ENCODE data around the gene POTEH.
"Not testable (repeated sequence)": the region's sequence is repeated elsewhere in the genome, so short reads cannot be mapped to it uniquely, and the experiment has no call there.

The POTEH gene

DNA sequence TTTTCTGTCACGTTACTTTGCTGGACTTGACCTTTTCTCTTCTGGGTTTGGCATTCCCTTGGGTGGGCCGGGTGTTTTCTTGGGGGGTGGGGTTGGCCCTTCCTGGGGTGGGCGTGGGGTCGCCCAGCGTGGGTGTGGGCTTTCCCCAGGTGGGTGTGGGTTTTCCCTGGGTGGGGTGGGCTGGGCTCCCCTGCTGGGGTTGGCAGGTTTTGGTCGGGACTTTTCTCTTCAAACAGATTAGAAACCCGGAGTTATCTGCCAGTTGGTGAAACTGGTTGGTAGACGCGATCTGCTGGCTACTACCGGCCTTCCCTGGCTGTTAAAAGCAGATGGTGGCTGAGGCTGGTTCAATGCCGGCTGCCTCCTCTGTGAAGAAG, at the start of gene POTEH:
Gene POTEH, plus strand, starts transcription at position 278 of the 377 bp plus-strand sequence. Its CDS starts 52 bp downstream, at position 330.
- not testable (repeated sequence) for DNase-seq

DNA sequence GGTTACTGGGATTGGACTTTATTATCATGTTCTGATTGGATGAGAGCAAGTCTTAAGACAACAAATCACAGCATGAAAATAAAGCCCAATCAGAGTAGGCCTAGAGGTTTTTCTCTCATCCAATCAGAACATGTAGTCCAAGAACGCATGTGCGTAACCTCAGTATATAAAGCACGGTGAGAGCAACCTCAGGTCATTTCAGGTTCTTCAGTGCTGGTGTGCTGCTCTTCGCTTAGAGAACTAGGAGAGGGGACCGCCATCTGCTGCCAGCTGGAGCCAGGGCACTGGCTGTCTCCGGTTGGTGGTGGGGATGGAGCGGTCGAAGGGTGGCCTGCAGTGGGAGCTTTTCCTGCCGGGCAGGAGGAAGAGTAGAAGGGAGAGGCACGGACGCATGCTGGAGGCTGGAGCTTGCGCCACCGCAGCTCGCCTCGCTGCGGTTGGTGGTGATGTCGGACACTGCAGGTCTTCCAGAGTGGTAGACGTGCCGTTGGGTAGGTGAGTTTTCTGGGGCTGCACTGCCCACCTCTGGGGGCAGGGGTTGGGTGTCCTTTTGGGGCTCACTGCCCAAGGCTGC, 47.5 kb upstream of the POTEH start:
- DNase-seq = not testable (repeated sequence)

DNA sequence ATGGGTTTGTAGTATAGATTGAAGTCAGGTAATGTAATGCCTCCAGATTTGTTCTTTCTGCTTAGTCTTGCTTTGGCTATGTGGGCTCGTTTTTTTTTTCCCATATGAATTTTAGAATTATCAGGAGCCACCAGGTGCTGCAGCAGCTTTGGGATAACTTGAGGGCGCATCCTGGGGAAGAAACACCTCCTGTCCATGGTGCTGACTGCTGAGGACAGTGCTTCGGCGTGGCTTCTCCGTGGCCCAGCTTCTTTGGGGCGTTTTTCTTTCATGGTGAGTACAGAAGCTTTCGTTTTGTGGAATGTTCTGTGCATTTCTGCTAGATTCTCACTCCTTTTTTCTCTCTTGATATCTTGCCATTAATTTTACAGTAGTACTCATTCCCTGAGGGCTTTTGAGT, 37.9 kb upstream of the POTEH start:
- not testable (repeated sequence) for DNase-seq

DNA sequence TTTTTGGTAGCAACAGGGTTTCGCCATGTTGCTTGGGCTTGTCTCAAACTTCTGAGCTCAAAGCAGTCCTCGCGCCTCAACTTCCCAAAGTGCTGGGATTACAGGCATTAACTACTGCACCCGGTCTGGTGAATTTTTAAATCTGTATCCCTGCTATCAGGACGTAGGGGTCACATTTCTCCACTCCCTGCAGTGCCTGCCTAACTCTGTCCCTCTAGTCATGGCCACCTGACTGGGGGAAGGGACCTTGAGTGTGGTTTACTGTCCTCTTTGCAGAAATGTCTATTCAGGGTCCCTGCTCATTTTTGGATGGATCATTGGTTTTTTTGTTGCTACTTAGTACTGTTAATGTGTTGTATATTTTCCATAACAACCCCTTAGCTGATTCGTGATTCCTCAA, 37.1 kb upstream of the POTEH start:
- DNase-seq = not testable (repeated sequence)

DNA sequence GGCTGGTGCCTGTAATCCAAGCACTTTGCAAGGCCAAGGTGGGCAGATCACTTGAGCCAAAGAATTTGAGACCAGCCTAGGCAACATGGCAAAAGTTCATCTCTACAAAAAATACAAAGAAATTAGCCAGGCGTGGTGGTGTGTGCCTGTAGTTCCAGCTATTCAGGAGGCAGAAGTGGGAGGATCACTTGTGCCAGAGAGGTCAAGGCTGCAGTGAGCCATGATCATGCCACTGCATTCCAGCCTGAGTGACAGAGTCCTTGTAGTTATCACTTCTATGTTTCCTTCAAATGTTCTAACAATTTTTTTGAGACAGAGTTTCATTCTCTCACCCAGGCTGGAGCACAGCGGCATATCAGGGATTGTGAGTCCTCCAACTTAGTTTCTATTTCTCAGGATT, 36.6 kb upstream of the POTEH start:
- not testable (repeated sequence) for DNase-seq

DNA sequence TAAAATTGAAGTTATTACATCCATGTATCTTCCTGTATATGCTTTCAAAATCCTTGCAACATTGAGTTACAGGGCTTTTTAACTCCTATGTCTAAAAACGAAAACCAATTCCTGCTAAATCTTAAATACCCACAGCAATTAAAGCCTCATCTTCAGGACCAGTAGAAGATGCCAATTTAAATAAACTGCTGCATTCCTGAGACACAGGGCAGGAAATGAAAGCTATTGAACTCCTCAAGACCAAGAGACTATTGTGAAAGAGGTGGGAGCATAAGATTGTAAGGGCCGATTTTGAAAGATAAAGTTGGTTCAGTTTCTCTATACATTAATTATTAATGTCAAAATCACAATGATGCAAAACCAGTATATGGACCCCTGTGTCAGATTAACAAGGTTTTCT, 28.7 kb upstream of the POTEH start:
- not testable (repeated sequence) for DNase-seq

DNA sequence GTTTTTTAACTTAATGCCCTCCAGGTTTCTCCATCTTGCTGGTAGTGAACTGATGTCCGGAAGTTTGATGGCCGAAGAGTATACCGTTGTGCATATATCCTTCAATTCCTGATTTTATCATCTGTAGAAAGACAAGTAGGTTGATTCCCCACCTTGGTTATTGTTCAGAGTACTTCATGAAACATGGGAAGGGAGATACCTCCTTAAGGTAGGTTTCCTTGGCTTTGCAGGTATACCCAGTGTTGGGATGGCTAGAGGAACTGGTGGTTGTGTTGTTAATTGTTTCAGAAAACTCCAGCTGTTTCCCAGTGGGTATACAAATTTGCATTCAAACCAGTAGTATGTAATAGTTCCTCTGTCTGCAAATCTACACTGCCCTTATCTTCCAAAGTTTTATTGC, 25.1 kb upstream of the POTEH start:
- not testable (repeated sequence) for DNase-seq

DNA sequence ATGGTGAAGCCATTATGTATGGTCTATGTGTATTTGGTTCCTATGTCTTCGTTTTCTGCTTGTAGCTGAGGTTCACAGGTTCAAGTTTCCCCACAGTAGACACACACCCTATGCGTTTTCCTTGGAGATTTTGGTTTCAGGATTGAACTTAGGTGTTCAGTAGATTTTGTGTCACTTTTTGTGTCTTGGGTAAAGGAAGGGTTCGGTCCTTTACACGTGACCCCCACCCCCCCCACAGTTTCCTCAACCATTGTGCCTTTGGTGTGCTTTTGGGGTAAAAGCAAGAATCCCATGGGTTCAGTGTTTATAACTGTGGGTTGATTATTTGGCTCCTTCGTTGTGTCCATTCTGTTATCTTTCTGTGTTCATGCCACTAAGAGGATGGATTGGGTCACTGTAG, 24.3 kb upstream of the POTEH start:
- DNase-seq = not testable (repeated sequence)

DNA sequence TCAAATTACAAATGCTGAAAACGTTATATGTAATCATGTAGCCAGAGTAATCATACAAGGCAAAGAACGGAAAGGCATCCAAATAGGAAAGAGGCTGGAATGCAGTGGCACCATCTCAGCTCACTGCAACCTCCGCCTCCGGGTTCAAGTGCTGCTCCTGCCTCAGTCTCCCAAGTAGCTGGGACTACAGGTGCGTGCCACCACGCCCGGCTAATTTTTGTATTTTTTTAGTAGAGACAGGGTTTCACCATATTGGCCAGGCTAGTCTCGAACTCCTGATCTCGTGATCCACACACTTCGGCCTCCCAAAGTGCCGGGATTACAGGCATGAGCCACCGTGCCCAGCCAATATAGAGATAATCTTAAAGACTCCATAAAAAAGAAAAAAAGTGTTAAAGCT, 20.4 kb upstream of the POTEH start:
- not testable (repeated sequence) for DNase-seq

DNA sequence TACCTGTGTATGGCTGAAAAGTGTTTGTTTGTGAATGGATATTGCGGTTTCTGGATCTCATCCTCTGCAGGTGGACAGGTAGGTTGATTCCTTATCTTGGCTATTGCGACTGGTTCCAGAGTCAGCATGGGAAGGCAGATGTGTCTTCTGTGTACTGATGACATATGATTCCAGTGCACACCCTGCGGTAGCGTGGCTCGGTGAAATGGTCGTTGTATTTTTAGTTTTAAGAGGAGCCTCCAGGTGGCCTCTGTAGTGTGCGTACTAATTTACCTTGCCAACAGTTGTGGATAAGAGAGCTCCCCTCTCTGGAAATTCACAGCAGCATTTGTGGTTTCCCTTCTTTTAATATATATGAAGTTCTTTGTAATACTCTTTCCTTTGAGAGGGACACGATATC, 10.1 kb upstream of the POTEH start:
- not testable (repeated sequence) for DNase-seq

DNA sequence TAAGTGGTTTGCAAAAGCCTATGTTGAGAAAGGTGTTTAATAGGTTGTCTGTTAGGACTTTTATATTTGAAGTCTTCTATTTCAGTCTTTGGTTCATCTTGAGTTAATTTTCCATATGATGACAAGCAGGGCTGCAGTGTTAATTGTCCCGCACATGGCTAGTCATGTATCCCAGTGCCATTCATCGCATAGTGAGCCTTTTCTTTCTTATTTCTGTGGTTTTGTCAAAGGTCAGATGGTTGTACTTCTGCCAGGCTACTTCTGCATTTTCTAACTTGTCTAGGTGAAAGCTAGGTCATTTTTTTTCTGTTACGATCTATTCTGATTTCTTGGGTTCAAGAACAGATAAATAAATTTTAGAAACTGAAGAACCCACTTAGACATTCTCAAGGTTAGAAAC, 5.7 kb upstream of the POTEH start:
- DNase-seq = not testable (repeated sequence)

DNA sequence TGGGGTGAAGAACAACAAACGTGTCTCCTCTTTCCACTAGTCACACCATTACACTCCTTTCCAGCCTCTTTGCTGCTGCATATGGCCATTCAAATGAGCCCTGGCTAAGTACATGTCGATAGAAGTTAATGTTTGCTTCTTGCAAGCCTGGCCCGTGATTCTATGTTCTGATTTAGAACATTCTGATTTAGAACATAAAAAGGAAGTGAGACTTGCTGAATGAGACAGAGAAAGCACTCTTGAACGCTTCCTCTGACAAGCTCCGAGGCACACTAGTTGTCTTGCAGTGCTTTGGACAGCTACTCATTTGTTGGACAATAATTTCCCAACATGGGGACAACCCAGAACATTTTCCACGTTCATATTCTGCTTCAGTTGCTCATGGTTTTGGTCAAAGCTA, 5.1 kb upstream of the POTEH start:
- not testable (repeated sequence) for DNase-seq

DNA sequence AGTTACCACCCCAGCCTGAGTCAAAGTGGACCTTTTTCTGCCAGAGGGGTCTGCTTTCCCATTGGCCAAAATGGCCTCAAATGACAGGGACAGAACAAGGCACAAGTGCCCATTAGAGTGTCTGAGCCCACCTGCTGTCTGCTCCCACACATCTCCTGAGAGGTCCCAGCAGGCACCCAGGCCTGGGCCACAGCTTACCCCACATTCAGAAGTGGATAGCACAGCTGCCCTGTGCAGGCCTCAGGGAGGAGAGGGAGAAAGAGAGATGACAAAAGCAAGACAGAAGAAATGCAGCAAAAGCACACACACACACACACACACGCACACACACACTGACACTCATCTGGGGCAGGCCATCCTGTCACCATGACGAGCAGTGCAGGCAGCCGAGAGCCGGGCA, 4.2 kb upstream of the POTEH start:
- not testable (repeated sequence) for DNase-seq

DNA sequence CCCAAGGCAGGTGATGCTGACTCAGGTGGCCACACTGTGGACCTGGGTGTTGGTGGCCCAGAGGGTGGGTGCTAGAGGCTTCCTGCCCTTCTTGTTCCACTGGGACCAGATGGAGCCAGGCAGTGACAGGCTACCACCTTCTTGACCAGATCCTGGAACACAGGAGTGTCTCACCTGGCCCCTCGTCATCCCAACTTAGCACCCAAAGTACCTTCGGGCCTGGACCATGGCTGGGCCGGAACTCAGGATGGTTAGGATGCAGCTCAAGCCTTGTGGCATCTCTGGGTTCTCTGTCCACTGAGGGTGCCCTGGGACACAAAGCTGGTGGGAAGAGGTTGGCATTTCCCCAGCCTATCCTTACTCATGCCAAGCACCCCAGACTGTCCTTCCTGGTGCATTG, 2.7 kb upstream of the POTEH start:
- not testable (repeated sequence) for DNase-seq

DNA sequence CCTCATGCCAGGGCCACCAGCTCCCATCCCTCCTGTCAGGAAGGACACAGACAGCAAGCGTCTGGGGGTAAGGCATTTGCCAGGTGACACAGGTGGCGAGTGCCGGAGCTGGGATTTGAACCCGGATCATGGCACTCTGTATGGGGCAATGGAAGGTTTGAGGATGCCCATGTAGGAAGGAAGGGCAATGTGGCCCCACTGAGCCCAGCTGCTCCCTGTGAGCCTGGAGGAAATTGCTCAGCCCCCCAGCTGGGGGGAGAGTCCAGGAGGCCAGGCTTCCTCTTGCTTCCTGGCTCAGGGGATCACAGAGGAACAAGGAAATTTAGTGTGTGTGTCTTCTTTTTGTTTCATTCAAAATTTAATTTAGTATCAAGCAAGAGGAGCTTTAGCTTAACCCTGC, 2.1 kb upstream of the POTEH start:
- not testable (repeated sequence) for DNase-seq

DNA sequence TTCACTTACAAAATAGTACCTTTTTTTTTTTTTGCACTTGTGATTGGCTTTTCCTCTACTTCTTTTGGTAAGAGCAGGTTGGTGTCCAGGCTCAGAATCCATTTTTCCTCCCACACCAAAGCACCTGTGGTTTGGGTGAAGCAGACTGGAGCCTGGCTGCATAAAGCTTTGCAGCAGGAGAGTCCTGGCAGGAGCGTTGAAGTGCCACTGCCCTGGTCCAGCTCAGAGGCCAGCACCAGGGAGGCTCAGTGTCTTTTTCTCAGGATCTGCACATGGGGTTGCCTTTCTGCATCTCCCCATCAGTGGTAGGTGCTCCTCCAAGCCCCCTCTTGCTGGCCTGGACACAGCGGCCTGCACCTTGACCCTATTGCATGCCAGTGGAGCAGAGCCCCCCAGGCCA, 1.7 kb upstream of the POTEH start:
- not testable (repeated sequence) for DNase-seq

DNA sequence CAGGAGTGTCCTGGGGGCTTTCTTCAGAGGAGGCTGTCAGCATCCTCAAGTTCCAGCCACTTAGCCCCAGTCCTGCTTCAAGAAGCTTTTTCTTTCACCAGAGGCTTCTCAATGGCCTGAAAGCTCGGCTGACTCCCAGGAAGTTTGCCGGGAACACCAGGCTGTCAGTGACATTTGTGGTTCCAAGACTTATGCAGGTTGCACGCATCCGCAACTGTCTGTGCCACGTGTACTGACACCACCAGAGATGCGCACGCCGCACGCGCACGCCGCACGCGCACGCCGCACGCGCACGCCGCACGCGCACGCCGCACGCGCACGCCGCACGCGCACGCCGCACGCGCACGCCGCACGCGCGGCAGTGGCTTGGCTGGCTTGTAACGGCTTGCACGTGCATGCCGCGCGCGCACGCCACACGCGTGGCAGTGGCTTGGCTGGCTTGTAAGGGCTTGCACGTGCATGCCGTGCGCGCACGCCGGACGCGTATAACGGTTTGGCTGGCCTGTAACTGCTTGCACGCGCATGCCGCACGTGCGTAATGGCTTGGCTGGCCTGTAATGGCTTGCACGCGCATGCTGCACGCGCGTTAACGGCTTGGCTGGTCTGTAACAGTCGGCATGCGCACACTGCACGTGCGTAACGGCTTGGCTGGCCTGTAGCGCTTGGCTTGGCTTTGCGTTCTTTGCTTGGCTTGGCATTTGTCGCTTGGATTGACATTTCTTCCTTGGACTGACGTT, 646 bp upstream of the POTEH start:
- not testable (repeated sequence) for DNase-seq

DNA sequence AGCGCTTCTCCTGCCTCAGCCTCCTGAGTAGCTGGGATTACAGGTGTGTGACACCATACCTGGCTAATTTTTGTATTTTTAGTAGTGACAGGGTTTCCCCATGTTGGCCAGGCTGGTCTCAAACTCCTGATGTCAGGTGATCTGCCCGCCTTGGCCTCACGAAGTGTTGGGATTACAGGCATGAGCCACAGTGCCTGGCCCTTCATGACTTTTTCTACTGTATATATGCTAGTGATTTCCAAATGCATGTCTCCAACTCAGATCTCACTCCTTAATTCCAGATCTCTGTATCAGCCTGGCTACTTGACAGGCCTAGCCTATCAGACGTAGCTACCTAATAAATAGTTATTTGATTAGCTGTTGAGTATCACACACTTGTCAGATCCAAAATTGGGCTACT, 23.8 kb downstream of the POTEH start:
- DNase-seq = not testable (repeated sequence)

DNA sequence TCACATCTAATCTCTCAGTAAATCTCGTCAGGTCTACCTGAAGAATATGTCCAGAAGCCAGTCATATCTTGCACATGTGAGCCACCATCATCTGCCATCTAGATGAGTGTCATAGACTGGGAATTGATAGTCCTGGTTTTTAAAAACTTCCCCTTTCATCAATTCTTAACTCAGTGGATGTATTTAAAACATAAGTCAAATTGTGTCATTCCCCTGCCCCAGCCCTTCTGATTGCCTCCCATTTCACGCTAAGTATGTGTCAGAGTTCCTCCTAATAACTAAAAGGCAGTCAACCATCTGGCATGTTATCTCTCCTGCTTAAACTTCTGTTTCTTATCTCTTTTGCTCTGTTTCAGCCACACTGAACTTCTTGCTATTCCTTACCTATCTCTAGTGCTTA, 24.3 kb downstream of the POTEH start:
- DNase-seq = not testable (repeated sequence)

DNA sequence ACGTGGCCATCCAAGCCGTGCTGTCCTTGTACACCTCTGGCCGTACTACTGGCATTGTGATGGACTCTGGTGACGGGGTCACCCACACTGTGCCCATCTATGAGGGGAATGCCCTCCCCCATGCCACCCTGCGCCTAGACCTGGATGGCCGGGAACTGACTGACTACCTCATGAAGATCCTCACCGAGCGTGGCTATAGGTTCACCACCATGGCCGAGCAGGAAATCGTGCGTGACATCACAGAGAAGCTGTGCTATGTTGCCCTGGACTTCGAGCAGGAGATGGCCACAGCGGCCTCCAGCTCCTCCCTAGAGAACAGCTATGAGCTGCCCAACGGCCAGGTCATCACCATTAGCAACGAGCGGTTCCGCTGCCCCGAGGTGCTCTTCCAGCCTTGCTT, 32.1 kb downstream of the POTEH start:
- not testable (repeated sequence) for DNase-seq

DNA sequence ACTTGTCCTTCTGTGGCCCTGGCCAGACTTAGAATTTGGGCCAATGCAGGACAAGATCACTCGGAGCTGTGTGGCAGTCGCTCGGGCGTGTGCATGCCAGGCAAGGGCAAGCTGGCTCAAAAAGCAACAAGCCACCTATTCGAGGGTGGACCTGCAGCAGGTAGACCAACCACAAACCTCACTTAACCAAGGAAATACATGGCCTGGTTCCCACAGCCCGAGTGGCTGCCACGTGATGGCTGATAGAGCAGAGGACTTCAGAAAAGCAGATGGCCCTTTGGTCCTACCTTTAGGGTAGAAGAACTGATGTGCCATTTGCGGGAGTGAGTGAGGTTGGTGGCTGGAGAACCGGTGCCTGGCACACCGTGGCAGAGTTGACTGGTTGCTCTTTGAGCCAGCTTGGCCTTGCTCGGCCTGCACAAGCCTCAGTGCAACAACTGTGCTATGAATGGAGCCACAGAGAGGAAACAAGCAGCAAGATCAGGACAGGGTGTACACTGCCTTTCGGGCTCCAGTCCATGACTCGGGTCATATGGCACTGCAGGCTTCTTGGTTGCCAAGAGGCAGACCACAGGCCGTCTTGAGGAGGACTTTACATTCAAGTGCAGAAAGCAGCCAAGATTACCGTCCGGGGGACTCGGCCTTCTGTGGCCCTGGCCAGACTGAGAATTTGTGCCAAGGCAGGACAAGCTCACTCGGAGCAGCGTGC, 39.5 kb downstream of the POTEH start:
- not testable (repeated sequence) for DNase-seq

DNA sequence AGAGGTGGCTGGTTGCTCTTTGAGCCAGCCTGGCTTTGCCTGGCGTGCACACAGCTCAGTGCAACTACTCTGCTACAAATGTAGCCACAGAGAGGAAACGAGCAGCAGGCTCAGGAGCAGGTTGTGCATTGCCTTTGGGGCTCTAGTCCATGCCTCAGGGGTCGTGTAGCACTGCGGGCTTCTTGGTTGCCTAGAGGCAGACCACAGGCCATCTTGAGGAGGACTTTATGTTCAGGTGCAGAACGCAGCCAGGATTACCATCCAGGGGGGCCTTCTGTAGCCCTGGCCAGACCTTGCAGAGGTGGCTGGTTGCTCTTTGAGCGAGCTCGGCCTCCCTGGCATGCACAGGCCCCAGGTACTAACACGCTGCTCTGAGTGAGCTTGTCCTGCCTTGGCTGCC, 41.2 kb downstream of the POTEH start:
- not testable (repeated sequence) for DNase-seq

DNA sequence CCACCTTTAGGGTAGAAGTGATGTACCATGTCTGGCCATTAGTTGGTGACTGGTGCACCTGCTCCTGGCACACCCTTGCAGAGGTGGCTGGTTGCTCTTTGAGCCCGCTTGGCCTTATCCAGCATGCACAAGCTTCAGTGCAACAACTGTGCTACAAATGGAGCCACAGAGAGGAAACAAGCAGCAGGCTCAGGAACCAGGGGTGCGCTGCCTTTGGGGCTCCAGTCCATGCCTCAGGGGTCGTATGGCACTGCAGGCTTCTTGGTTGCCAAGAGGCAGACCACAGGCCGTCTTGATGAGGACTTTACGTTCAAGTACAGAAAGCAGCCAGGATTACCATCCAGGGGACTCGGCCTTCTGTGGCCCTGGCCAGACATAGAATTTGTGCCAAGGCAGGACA, 44.6 kb downstream of the POTEH start:
- not testable (repeated sequence) for DNase-seq

All from GDM1 (cell line).